Ishikawa (cell line): ENCODE measurements around the gene ARMC2.

Source experiments
- EGR1 ChIP-seq: IDR thresholded peaks from 2 replicates; pipeline ENCODE4 v1.6.1; 2012
- EP300 ChIP-seq: IDR thresholded peaks from 2 replicates; pipeline ENCODE4 v1.6.1; 2012; ENCODE audit warnings: borderline replicate concordance
- NFIC ChIP-seq: IDR thresholded peaks from 2 replicates; pipeline ENCODE4 v1.6.1; 2012
- RAD21 ChIP-seq: IDR thresholded peaks from 2 replicates; pipeline ENCODE4 v1.6.1; 2012; ENCODE audit warnings: low read depth
- TCF12 ChIP-seq: IDR thresholded peaks from 2 replicates; pipeline ENCODE4 v1.6.1; 2012; ENCODE audit warnings: low read depth
- YY1 ChIP-seq: IDR thresholded peaks from 2 replicates; pipeline ENCODE4 v1.6.1; 2012; ENCODE audit warnings: low read depth
- TF ChIP-seq, protein P1 (sequence below): IDR thresholded peaks from 2 replicates; pipeline ENCODE4 v1.6.1; 2012; ENCODE audit warnings: low read depth, mild to moderate bottlenecking
- TF ChIP-seq, protein P2 (sequence below): IDR thresholded peaks from 2 replicates; pipeline ENCODE4 v1.6.1; 2012

DNA sequence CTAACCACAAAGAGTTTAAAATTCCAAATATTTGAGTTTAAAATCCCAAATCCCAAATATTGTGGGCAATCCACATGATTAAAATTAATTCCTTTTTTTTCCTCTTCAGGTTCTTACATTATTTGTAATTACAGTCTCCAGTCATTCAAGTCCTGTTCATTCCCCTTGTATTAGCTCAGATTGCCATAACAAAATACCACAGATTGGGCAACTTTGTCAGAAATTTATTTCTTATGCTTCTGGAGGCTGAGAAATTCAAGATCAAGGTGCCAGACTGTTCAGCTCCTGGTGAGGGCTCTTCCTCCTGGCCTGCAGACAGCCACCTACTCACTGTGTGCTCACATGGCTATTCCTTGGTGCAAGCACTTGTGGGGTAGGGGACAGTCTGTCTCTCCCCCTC is 105.5 kb downstream of the ARMC2 start:
- TF ChIP-seq, protein P1, sequence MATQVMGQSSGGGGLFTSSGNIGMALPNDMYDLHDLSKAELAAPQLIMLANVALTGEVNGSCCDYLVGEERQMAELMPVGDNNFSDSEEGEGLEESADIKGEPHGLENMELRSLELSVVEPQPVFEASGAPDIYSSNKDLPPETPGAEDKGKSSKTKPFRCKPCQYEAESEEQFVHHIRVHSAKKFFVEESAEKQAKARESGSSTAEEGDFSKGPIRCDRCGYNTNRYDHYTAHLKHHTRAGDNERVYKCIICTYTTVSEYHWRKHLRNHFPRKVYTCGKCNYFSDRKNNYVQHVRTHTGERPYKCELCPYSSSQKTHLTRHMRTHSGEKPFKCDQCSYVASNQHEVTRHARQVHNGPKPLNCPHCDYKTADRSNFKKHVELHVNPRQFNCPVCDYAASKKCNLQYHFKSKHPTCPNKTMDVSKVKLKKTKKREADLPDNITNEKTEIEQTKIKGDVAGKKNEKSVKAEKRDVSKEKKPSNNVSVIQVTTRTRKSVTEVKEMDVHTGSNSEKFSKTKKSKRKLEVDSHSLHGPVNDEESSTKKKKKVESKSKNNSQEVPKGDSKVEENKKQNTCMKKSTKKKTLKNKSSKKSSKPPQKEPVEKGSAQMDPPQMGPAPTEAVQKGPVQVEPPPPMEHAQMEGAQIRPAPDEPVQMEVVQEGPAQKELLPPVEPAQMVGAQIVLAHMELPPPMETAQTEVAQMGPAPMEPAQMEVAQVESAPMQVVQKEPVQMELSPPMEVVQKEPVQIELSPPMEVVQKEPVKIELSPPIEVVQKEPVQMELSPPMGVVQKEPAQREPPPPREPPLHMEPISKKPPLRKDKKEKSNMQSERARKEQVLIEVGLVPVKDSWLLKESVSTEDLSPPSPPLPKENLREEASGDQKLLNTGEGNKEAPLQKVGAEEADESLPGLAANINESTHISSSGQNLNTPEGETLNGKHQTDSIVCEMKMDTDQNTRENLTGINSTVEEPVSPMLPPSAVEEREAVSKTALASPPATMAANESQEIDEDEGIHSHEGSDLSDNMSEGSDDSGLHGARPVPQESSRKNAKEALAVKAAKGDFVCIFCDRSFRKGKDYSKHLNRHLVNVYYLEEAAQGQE: no peak
- TF ChIP-seq EP300: no peak
- no peak for TF ChIP-seq YY1
- TF ChIP-seq RAD21: no peak
- TF ChIP-seq TCF12: no peak
- no peak for TF ChIP-seq EGR1
- TF ChIP-seq, protein P2, sequence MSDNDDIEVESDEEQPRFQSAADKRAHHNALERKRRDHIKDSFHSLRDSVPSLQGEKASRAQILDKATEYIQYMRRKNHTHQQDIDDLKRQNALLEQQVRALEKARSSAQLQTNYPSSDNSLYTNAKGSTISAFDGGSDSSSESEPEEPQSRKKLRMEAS: no peak
- no peak for TF ChIP-seq NFIC
